Activated T-cell treated with anti-CD3 and anti-CD28 coated beads, Interleukin-2, amount 50 U/mL, for 4 hours (primary cell): Measurements from ENCODE around the gene SLC2A4RG. TPM values are rescaled to one million over a fixed set of nuclear protein-coding genes. Genes with fewer than 3 reads are reported as not detected.

Experiments
- ATAC-seq, 2 donors: fragments of 200-7000 bp; cut with Tn5 transposase; one replicate each; pipeline ENCODE4 v1.10.0; 2021
- DNase-seq: peaks from one replicate; pipeline ENCODE4 v3.0.0-alpha.2; 2020
- H3K27me3 Mint-ChIP-seq: one replicate; pipeline ENCODE4 v1.8.0; 2021; ENCODE audit warnings: low read depth, mixed read lengths
- H3K36me3 Mint-ChIP-seq: one replicate; pipeline ENCODE4 v1.8.0; 2022; ENCODE audit warnings: mixed read lengths; ENCODE audit not compliant: insufficient read depth
- H3K4me1 Mint-ChIP-seq: one replicate; pipeline ENCODE4 v1.8.0; 2021; ENCODE audit warnings: low read depth, mixed read lengths
- H3K4me3 Mint-ChIP-seq: one replicate; pipeline ENCODE4 v1.8.0; 2021; ENCODE audit warnings: mild to moderate bottlenecking, moderate library complexity, mixed read lengths
- H3K9me3 Mint-ChIP-seq: one replicate; pipeline ENCODE4 v1.8.0; 2021; ENCODE audit warnings: mixed read lengths
- total RNA-seq, 3 donors: library from RNA; stranded (reverse); gene quantifications; one replicate each; pipeline ENCODE4 v1.2.1, GENCODE V29; 2021

SLC2A4RG gene
- total RNA-seq, 3 donors from 2014 or later: 17.2 to 18.1 (median 17.3) TPM

GRCh38 chr20:63703976-63704748 lies 35.4 kb upstream of the SLC2A4RG start:
- DNase-seq: no peak
- peaks cover 33% of the 10 kb centered on the region for H3K4me1 Mint-ChIP-seq
- peaks cover 16% of the 10 kb centered on the region for H3K36me3 Mint-ChIP-seq
- no peaks in the 10 kb centered on the region for H3K27me3 Mint-ChIP-seq
- no peaks in the 10 kb centered on the region for H3K9me3 Mint-ChIP-seq
- no peak overlapping the region for H3K4me3 Mint-ChIP-seq
- no peak for ATAC-seq

GRCh38 chr20:63704749-63705117 lies 34.8 kb upstream of the SLC2A4RG start:
- Mint-ChIP-seq H3K9me3 (no peaks in the 10 kb centered on the region), H3K36me3 (peaks cover 16% of the 10 kb centered on the region), H3K4me3 (peak overlapping the region; percentile 38), H3K4me1 (peaks cover 35% of the 10 kb centered on the region), H3K27me3 (no peaks in the 10 kb centered on the region)
- no peak for ATAC-seq
- DNase-seq: no peak

- DNase-seq (no peak), ATAC-seq (no peak)
- no peaks in the 10 kb centered on the region for H3K9me3 Mint-ChIP-seq
- H3K4me3 Mint-ChIP-seq: peak overlapping the region; percentile 38
- peaks cover 18% of the 10 kb centered on the region for H3K36me3 Mint-ChIP-seq
- no peaks in the 10 kb centered on the region for H3K27me3 Mint-ChIP-seq
- peaks cover 36% of the 10 kb centered on the region for H3K4me1 Mint-ChIP-seq
Observed at GRCh38 chr20:63705232-63706026, 34.1 kb upstream of the SLC2A4RG start.

- Mint-ChIP-seq H3K4me1 (peaks cover 41% of the 10 kb centered on the region), H3K4me3 (peak overlapping the region; percentile 92)
- no peak for ATAC-seq
Observed at GRCh38 chr20:63706027-63706695, 33.4 kb upstream of the SLC2A4RG start.

GRCh38 chr20:63706852-63707557 lies 32.6 kb upstream of the SLC2A4RG start:
- Mint-ChIP-seq H3K36me3 (peaks cover 28% of the 10 kb centered on the region), H3K4me3 (peak overlapping the region; percentile 92), H3K4me1 (peaks cover 43% of the 10 kb centered on the region), H3K27me3 (no peaks in the 10 kb centered on the region), H3K9me3 (no peaks in the 10 kb centered on the region)
- DNase-seq (peak; percentile 67), ATAC-seq (peak; percentile 70 to 74)

More at GRCh38 chr20:63706027-63706695, 33.4 kb upstream of the SLC2A4RG start:
- no peaks in the 10 kb centered on the region for H3K27me3 Mint-ChIP-seq
- no peak for DNase-seq
- H3K9me3 Mint-ChIP-seq: no peaks in the 10 kb centered on the region
- peaks cover 26% of the 10 kb centered on the region for H3K36me3 Mint-ChIP-seq

GRCh38 chr20:63707558-63708300 lies 31.8 kb upstream of the SLC2A4RG start, which contains the start of the genes ARFRP1 and ZGPAT:
TSS of gene ARFRP1 (minus strand) at chr20:63707976. CDS start at chr20:63707091, 885 bp downstream.
TSS of gene ZGPAT (plus strand) at chr20:63708039. CDS start at chr20:63708581, 542 bp downstream.
- DNase-seq (peak; percentile 85), ATAC-seq (peak; percentile 87 to 89)
- no peaks in the 10 kb centered on the region for H3K9me3 Mint-ChIP-seq
- no peaks in the 10 kb centered on the region for H3K27me3 Mint-ChIP-seq
- H3K36me3 Mint-ChIP-seq: peaks cover 33% of the 10 kb centered on the region
- H3K4me1 Mint-ChIP-seq: peaks cover 49% of the 10 kb centered on the region
- peak within 1 kb of the TSS; percentile 92 for H3K4me3 Mint-ChIP-seq

GRCh38 chr20:63708301-63709148 lies 31.1 kb upstream of the SLC2A4RG start:
- H3K4me1 Mint-ChIP-seq: peaks cover 49% of the 10 kb centered on the region
- H3K27me3 Mint-ChIP-seq: no peaks in the 10 kb centered on the region
- peak overlapping the region; percentile 85 for H3K4me3 Mint-ChIP-seq
- no peaks in the 10 kb centered on the region for H3K9me3 Mint-ChIP-seq
- peaks cover 31% of the 10 kb centered on the region for H3K36me3 Mint-ChIP-seq
- peak; percentile 10 to 18 for ATAC-seq
- no peak for DNase-seq

- Mint-ChIP-seq H3K4me1 (peaks cover 52% of the 10 kb centered on the region), H3K27me3 (no peaks in the 10 kb centered on the region), H3K36me3 (peaks cover 34% of the 10 kb centered on the region), H3K4me3 (peak overlapping the region; percentile 85), H3K9me3 (no peaks in the 10 kb centered on the region)
- DNase-seq: no peak
- no peak for ATAC-seq
Observed at GRCh38 chr20:63709149-63709527, 30.4 kb upstream of the SLC2A4RG start.

- H3K36me3 Mint-ChIP-seq: peaks cover 42% of the 10 kb centered on the region
- H3K4me3 Mint-ChIP-seq: peak overlapping the region; percentile 31
- peaks cover 6% of the 10 kb centered on the region for H3K9me3 Mint-ChIP-seq
- no peak for DNase-seq
- H3K4me1 Mint-ChIP-seq: peaks cover 53% of the 10 kb centered on the region
- H3K27me3 Mint-ChIP-seq: no peaks in the 10 kb centered on the region
- ATAC-seq: no peak
Observed at GRCh38 chr20:63711085-63711645, 28.4 kb upstream of the SLC2A4RG start.

- ATAC-seq (no peak), DNase-seq (no peak)
- Mint-ChIP-seq H3K9me3 (peaks cover 6% of the 10 kb centered on the region), H3K27me3 (no peaks in the 10 kb centered on the region), H3K4me1 (peaks cover 50% of the 10 kb centered on the region), H3K36me3 (peaks cover 44% of the 10 kb centered on the region), H3K4me3 (no peak overlapping the region)
Observed at GRCh38 chr20:63712191-63712590, 27.4 kb upstream of the SLC2A4RG start.

GRCh38 chr20:63714858-63715257 lies 24.7 kb upstream of the SLC2A4RG start:
- DNase-seq (no peak), ATAC-seq (no peak)
- H3K4me1 Mint-ChIP-seq: peaks cover 40% of the 10 kb centered on the region
- no peaks in the 10 kb centered on the region for H3K27me3 Mint-ChIP-seq
- peaks cover 49% of the 10 kb centered on the region for H3K36me3 Mint-ChIP-seq
- peaks cover 13% of the 10 kb centered on the region for H3K9me3 Mint-ChIP-seq
- H3K4me3 Mint-ChIP-seq: no peak overlapping the region

- no peak for ATAC-seq
- Mint-ChIP-seq H3K4me3 (no peak overlapping the region), H3K9me3 (peaks cover 13% of the 10 kb centered on the region), H3K27me3 (no peaks in the 10 kb centered on the region), H3K36me3 (peaks cover 43% of the 10 kb centered on the region), H3K4me1 (peaks cover 32% of the 10 kb centered on the region)
- DNase-seq: no peak
Observed at GRCh38 chr20:63718996-63719395, 20.6 kb upstream of the SLC2A4RG start.
